22Rv1 (cell line): Measurements from ENCODE around the gene GPC1.

Experiments used
- H3K27ac ChIP-seq: fragments of 450-650 bp; 2 replicates; pipeline ENCODE4 v1.5.1; 2017
- CTCF ChIP-seq: fragments of 450-650 bp; IDR thresholded peaks from 2 replicates; pipeline ENCODE4 v1.5.1; 2017; ENCODE audit warnings: mild to moderate bottlenecking
- ZFX ChIP-seq: fragments of 450-650 bp; IDR thresholded peaks from 2 replicates; pipeline ENCODE4 v1.6.1; 2017; ENCODE audit warnings: antibody characterized with exemption, borderline replicate concordance

GPC1 gene

GRCh38 chr2:240395448-240395847 is 40.0 kb upstream of the GPC1 start:
- no peak overlapping the region for H3K27ac ChIP-seq
- TF ChIP-seq CTCF (no peak), ZFX (no peak)

GRCh38 chr2:240395896-240396622 is 39.4 kb upstream of the GPC1 start:
- no peak overlapping the region for H3K27ac ChIP-seq
- TF ChIP-seq CTCF: no peak
- no peak for TF ChIP-seq ZFX

GRCh38 chr2:240396623-240397541 is 38.6 kb upstream of the GPC1 start:
- TF ChIP-seq ZFX: no peak
- no peak for TF ChIP-seq CTCF
- no peak overlapping the region for H3K27ac ChIP-seq

- TF ChIP-seq CTCF: no peak
- no peak for TF ChIP-seq ZFX
- H3K27ac ChIP-seq: no peak overlapping the region
Observed at GRCh38 chr2:240397542-240397916, 37.9 kb upstream of the GPC1 start.

GRCh38 chr2:240397924-240398645 is 37.4 kb upstream of the GPC1 start:
- H3K27ac ChIP-seq: no peak overlapping the region
- TF ChIP-seq ZFX (no peak), CTCF (no peak)

- no peak overlapping the region for H3K27ac ChIP-seq
- TF ChIP-seq ZFX (no peak), CTCF (no peak)
Observed at GRCh38 chr2:240398661-240399267, 36.7 kb upstream of the GPC1 start.
